ENCODE results near the gene LRRC47. TPM values are rescaled to one million over a fixed set of nuclear protein-coding genes. Genes with fewer than 3 reads are reported as not detected.

The LRRC47 gene
- total and polyA plus RNA-seq, 8 donors, result 12.0 to 212 (median 27.1) TPM

DNA sequence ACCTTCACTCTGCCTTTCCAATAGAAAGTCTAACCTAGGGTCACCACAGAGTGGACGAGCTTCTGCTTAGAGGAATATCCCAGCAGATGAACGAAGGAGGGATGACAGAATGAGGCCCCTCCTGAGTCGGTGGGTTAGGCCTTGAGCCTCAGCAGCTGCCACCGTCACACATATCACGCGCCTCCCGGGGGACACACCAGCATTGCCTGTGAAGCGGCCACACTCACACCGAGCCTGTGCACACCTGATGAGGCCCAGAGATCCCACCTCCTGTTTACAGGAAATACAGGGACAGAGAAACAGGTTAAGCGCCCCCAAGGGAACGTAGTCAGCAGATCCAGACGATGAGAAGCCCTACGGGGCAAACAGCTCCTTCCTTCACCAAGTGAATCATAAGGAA lies 25.1 kb upstream of the LRRC47 start:
- H3K9me3 ChIP-seq, result no peaks in the 10 kb centered on the region
- intact Hi-C loops (cut with DNase I; ENCODE audit: low total_unique reads), result no loop called here
- no peak overlapping the region for H3K27ac ChIP-seq
- no peak overlapping the region for H3K4me3 ChIP-seq
- no peak for DNase-seq
- no peaks in the 10 kb centered on the region for H3K27me3 ChIP-seq
- peaks cover 52 to 98% (median 88%) of the 10 kb centered on the region in 4 donors for H3K36me3 ChIP-seq
- TF ChIP-seq POLR2AphosphoS5 (IDR thresholded peaks at IDR 0.05), result no peak
- no peak for TF ChIP-seq CTCF (IDR thresholded peaks at IDR 0.05)
- WGBS, 5 donors, result 81 to 91% (median 85%) methylated on average over 12 to 13 of the region's 13 CpGs
- no peaks in the 10 kb centered on the region for H3K4me1 ChIP-seq

DNA sequence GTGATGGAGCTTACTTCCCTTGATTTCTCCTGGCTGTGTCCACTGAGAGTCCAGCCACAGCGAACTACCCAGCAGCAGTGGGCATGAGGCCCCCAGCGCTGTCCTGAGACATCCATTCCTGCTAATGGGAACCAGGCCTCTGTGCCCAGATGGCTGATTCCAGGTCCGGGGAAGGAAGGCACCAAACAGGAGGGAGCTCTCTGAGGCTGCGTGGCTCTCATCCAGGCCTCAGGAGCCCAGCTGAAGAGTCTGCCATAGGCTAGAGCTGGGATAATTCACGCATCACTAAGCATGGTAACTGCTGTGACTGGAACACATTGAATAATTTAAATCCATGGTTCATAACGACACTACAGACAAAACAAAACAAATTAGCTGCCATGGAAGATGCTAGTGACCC lies 24.7 kb upstream of the LRRC47 start:
- Histone ChIP-seq H3K4me3 (no peak overlapping the region), H3K27me3 (no peaks in the 10 kb centered on the region), H3K9me3 (no peaks in the 10 kb centered on the region), H3K4me1 (no peaks in the 10 kb centered on the region), H3K36me3 (peaks cover 48 to 98% (median 88%) of the 10 kb centered on the region in 4 donors), H3K27ac (no peak overlapping the region)
- intact Hi-C loops (cut with DNase I; ENCODE audit: low total_unique reads), result no loop called here
- TF ChIP-seq POLR2A (IDR thresholded peaks at IDR 0.05) (no peak), POLR2AphosphoS5 (IDR thresholded peaks at IDR 0.05) (no peak), CTCF (IDR thresholded peaks at IDR 0.05) (no peak), EP300 (IDR thresholded peaks at IDR 0.05) (no peak)
- 85 to 92% (median 88%) methylated on average over 6 of the region's 6 CpGs for WGBS, 5 donors
- DNase-seq, result no peak

DNA sequence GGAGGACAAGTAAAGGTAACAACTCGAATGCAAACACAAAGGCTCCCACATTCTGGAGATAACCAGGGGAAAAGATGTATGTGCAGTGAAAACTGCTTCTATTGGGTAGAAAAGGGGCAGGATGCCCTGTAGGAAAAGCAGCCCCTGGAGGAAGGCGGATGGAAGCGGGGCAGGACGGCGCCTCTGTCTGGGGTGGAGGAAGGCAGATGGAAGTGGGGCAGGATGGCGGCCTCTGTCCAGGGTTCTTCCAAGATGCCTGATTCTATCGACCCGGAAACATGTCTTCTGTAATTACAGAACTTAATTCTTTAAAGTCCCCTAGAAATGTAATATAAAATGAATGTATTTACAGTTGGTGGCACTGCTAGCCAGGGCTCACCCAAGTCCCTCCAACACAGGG lies 24.0 kb upstream of the LRRC47 start:
- 88 to 95% (median 94%) methylated on average over 8 of the region's 8 CpGs for WGBS, 5 donors
- no peaks in the 10 kb centered on the region for H3K27me3 ChIP-seq
- TF ChIP-seq POLR2AphosphoS5 (IDR thresholded peaks at IDR 0.05) (no peak), POLR2A (IDR thresholded peaks at IDR 0.05) (no peak), EP300 (IDR thresholded peaks at IDR 0.05) (no peak), CTCF (IDR thresholded peaks at IDR 0.05) (no peak)
- DNase-seq, result no peak
- intact Hi-C loops (cut with DNase I; ENCODE audit: low total_unique reads), result no loop called here
- H3K9me3 ChIP-seq, result no peaks in the 10 kb centered on the region
- no peaks in the 10 kb centered on the region for H3K4me1 ChIP-seq
- no peak overlapping the region for H3K4me3 ChIP-seq
- peaks cover 44 to 98% (median 88%) of the 10 kb centered on the region in 4 donors for H3K36me3 ChIP-seq
- no peak overlapping the region for H3K27ac ChIP-seq

DNA sequence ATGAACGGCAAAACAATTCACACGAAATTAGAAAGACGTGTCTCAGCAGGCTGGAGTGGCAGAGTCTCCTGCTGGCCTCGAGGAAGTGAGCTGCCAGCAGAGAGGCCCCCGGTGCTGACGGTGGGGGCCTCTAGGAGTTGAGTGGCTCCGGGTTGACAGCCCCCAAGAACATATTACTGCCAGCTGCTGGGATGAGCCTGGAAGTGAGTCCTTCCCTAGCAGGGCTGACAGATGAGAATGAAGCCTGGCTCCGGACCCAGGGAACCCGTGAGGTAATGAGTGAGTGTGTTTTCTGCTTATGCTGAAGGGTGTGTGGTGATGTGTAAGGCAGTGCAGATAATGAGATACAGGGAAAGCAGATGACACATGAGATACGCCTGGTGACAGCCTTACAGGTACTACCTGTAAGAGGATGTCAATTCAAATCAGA lies 23.5 kb upstream of the LRRC47 start:
- Histone ChIP-seq H3K36me3 (peaks cover 46 to 98% (median 88%) of the 10 kb centered on the region in 4 donors), H3K27me3 (no peaks in the 10 kb centered on the region), H3K9me3 (no peaks in the 10 kb centered on the region), H3K4me1 (no peaks in the 10 kb centered on the region), H3K4me3 (no peak overlapping the region), H3K27ac (no peak overlapping the region)
- no peak for DNase-seq
- WGBS, 5 donors, result 74 to 85% (median 79%) methylated on average over 10 of the region's 10 CpGs
- TF ChIP-seq POLR2A (IDR thresholded peaks at IDR 0.05), result no peak
- no peak for TF ChIP-seq POLR2AphosphoS5 (IDR thresholded peaks at IDR 0.05)
- TF ChIP-seq CTCF (IDR thresholded peaks at IDR 0.05), result no peak
- TF ChIP-seq EP300 (IDR thresholded peaks at IDR 0.05), result no peak
- intact Hi-C loops (cut with DNase I; ENCODE audit: low total_unique reads), result no loop called here

Data from stomach (tissue), 9 donors.